ENCODE measurements around the gene RAD18.

RAD18 gene

GRCh38 chr3:8864402-8865350 is 98.6 kb downstream of the RAD18 start:
- no peak for DNase-seq (ENCODE audit: low spot score)

- DNase-seq (ENCODE audit: low spot score): no peak
These were observed 99.4 kb downstream of the RAD18 start for GRCh38 chr3:8863891-8864290.

- DNase-seq (ENCODE audit: low spot score): no peak
These were observed 105.4 kb downstream of the RAD18 start for GRCh38 chr3:8857720-8858367.

GRCh38 chr3:8856721-8857120 is 106.6 kb downstream of the RAD18 start:
- DNase-seq (ENCODE audit: low spot score): no peak

GRCh38 chr3:8856071-8856470 is 107.2 kb downstream of the RAD18 start:
- DNase-seq (ENCODE audit: low spot score): no peak

GRCh38 chr3:8854656-8855055 is 108.6 kb downstream of the RAD18 start:
- DNase-seq (ENCODE audit: low spot score): no peak

- DNase-seq (ENCODE audit: low spot score): no peak
These were observed 110.2 kb downstream of the RAD18 start for GRCh38 chr3:8853081-8853480.

GRCh38 chr3:8852511-8852910 is 110.8 kb downstream of the RAD18 start:
- no peak for DNase-seq (ENCODE audit: low spot score)

GRCh38 chr3:8851703-8852102 is 111.6 kb downstream of the RAD18 start:
- DNase-seq (ENCODE audit: low spot score): no peak

- DNase-seq (ENCODE audit: low spot score): no peak
These were observed 114.6 kb downstream of the RAD18 start for GRCh38 chr3:8848696-8849131.

GRCh38 chr3:8847317-8847716 is 116.0 kb downstream of the RAD18 start:
- DNase-seq (ENCODE audit: low spot score): no peak

GRCh38 chr3:8846176-8846575 is 117.1 kb downstream of the RAD18 start:
- no peak for DNase-seq (ENCODE audit: low spot score)

GRCh38 chr3:8845641-8846040 is 117.6 kb downstream of the RAD18 start:
- DNase-seq (ENCODE audit: low spot score): no peak

- no peak for DNase-seq (ENCODE audit: low spot score)
These were observed 119.9 kb downstream of the RAD18 start for GRCh38 chr3:8843347-8843746.

- no peak for DNase-seq (ENCODE audit: low spot score)
These were observed 121.0 kb downstream of the RAD18 start for GRCh38 chr3:8842293-8842692.

GRCh38 chr3:8841472-8841871 is 121.8 kb downstream of the RAD18 start:
- DNase-seq (ENCODE audit: low spot score): no peak

GRCh38 chr3:8840556-8840955 is 122.7 kb downstream of the RAD18 start:
- no peak for DNase-seq (ENCODE audit: low spot score)

- DNase-seq (ENCODE audit: low spot score): no peak
These were observed 123.5 kb downstream of the RAD18 start for GRCh38 chr3:8839607-8840325.

- no peak for DNase-seq (ENCODE audit: low spot score)
These were observed 124.4 kb downstream of the RAD18 start for GRCh38 chr3:8838765-8839423.

GRCh38 chr3:8838234-8838633 is 125.0 kb downstream of the RAD18 start:
- no peak for DNase-seq (ENCODE audit: low spot score)

GRCh38 chr3:8837162-8837561 is 126.1 kb downstream of the RAD18 start:
- DNase-seq (ENCODE audit: low spot score): no peak

- no peak for DNase-seq (ENCODE audit: low spot score)
These were observed 127.2 kb downstream of the RAD18 start for GRCh38 chr3:8836096-8836495.
